Panc1 (cell line): ENCODE measurements around the gene TMEM132C.

Experiments
- CTCF ChIP-seq: fragments of 450-650 bp; IDR thresholded peaks from 2 replicates; pipeline ENCODE4 v1.5.1; 2017; ENCODE audit warnings: mild to moderate bottlenecking
- POLR2AphosphoS5 ChIP-seq: IDR thresholded peaks from 2 replicates; pipeline ENCODE4 v1.6.1; 2012; ENCODE audit warnings: mild to moderate bottlenecking, low read depth, low read length, moderate library complexity
- REST ChIP-seq, 2 experiments: IDR thresholded peaks; 2 replicates each; pipeline ENCODE4 v1.6.1; 2011 to 2012; ENCODE audit warnings: low read depth in 2 of 2, control low read depth in 1 of 2, low read length in 1 of 2, mild to moderate bottlenecking in 1 of 2, moderate library complexity in 1 of 2; ENCODE audit not compliant: insufficient read depth in 1 of 2
- SIN3A ChIP-seq: IDR thresholded peaks from 2 replicates; pipeline ENCODE4 v1.6.1; 2012; ENCODE audit warnings: low read depth, mild to moderate bottlenecking, low read length, moderate library complexity, borderline replicate concordance; ENCODE audit not compliant: insufficient read depth
- TCF7L2 ChIP-seq: IDR thresholded peaks from 2 replicates; pipeline ENCODE4 v1.6.1; 2011; ENCODE audit warnings: mild to moderate bottlenecking, low read depth, low read length, inconsistent platforms

- TF ChIP-seq CTCF, result no peak
- no peak for TF ChIP-seq REST (IDR thresholded peaks at IDR 0.05; ENCODE audit: insufficient read depth in 1 of 2, low read depth in 2 of 2, low read length in 1 of 2)
- TF ChIP-seq POLR2AphosphoS5, result no peak
- no peak for TF ChIP-seq TCF7L2
- TF ChIP-seq SIN3A, result no peak
Measured at GRCh38 chr12:128476266-128476665, 209.3 kb downstream of the TMEM132C start.
